Mesendoderm (in vitro differentiated cells): Measurements from ENCODE around the gene ZNFX1.

Experiments used
- DNase-seq: peaks from one replicate; pipeline ENCODE4 v3.0.0; 2013
- H2AK5ac ChIP-seq: 2 replicates; pipeline ENCODE4 v1.6.1; 2013; ENCODE audit warnings: low read length, inconsistent platforms
- H2BK120ac ChIP-seq: 2 replicates; pipeline ENCODE4 v1.6.1; 2013; ENCODE audit warnings: low read depth, mild to moderate bottlenecking, low read length, moderate library complexity, mixed read lengths
- H2BK15ac ChIP-seq: replicated peaks from 2 replicates; pipeline ENCODE4 v1.6.1; 2013; ENCODE audit warnings: low read depth, mild to moderate bottlenecking, moderate library complexity
- H2BK5ac ChIP-seq: 2 replicates; pipeline ENCODE4 v1.6.1; 2013; ENCODE audit warnings: low read length, inconsistent platforms
- H3K18ac ChIP-seq: 2 replicates; pipeline ENCODE4 v1.6.1; 2013; ENCODE audit warnings: mild to moderate bottlenecking, low read length, mixed read lengths
- H3K23ac ChIP-seq: one replicate; pipeline ENCODE4 v1.6.1; 2013; ENCODE audit warnings: low read length
- H3K27ac ChIP-seq: 2 replicates; pipeline ENCODE4 v1.5.1; 2013; ENCODE audit warnings: low read depth, mild to moderate bottlenecking, inconsistent platforms, low read length, moderate library complexity
- H3K27me3 ChIP-seq: 2 replicates; pipeline ENCODE4 v1.6.1; 2013; ENCODE audit warnings: low read length, control low read depth, mild to moderate bottlenecking, inconsistent platforms; ENCODE audit not compliant: insufficient read depth, poor library complexity
- H3K36me3 ChIP-seq: 2 replicates; pipeline ENCODE4 v1.6.1; 2013; ENCODE audit warnings: low read length, inconsistent platforms; ENCODE audit not compliant: control insufficient read depth, insufficient read depth
- H3K4ac ChIP-seq: one replicate; pipeline ENCODE4 v1.6.1; 2013; ENCODE audit warnings: low read depth, mild to moderate bottlenecking, low read length, moderate library complexity
- H3K4me1 ChIP-seq: 2 replicates; pipeline ENCODE4 v1.6.1; 2013; ENCODE audit warnings: low read depth, low read length, inconsistent platforms; ENCODE audit not compliant: control insufficient read depth
- H3K4me2 ChIP-seq: 2 replicates; pipeline ENCODE4 v1.6.1; 2013; ENCODE audit warnings: low read length
- H3K4me3 ChIP-seq: 2 replicates; pipeline ENCODE4 v1.5.1; 2013; ENCODE audit warnings: mild to moderate bottlenecking, low read length
- H3K56ac ChIP-seq: one replicate; pipeline ENCODE4 v1.6.1; 2013; ENCODE audit warnings: low read length
- H3K79me1 ChIP-seq: 2 replicates; pipeline ENCODE4 v1.6.1; 2013; ENCODE audit warnings: low read length, inconsistent platforms
- H3K79me2 ChIP-seq: 2 replicates; pipeline ENCODE4 v1.6.1; 2013; ENCODE audit warnings: mild to moderate bottlenecking, low read length; ENCODE audit not compliant: control insufficient read depth, insufficient read depth
- H3K9ac ChIP-seq: 2 replicates; pipeline ENCODE4 v1.6.1; 2013; ENCODE audit warnings: low read length, inconsistent platforms
- H4K5ac ChIP-seq: one replicate; pipeline ENCODE4 v1.6.1; 2013; ENCODE audit warnings: low read length
- H4K8ac ChIP-seq: one replicate; pipeline ENCODE4 v1.6.1; 2013; ENCODE audit warnings: low read depth, mild to moderate bottlenecking, control low read depth, low read length, moderate library complexity
- WGBS: extraction: QIAGEN DNeasy Blood & Tissue Kit; methylation state at CpG from one replicate; pipeline ENCODE4 v1.1.7; 2013; ENCODE audit warnings: low lambda C conversion rate, missing lambda C conversion rate; ENCODE audit not compliant: insufficient coverage; ENCODE audit errors: extremely low coverage; 5-methylcytosine and 5-hydroxymethylcytosine counted together

Gene ZNFX1

GRCh38 chr20:49291200-49291599 lies 13.3 kb upstream of the ZNFX1 start:
- H2BK15ac ChIP-seq: no peak overlapping the region
- no peak overlapping the region for H3K4ac ChIP-seq
- no peak overlapping the region for H3K56ac ChIP-seq
- H4K8ac ChIP-seq: no peak overlapping the region
- no peak overlapping the region for H4K5ac ChIP-seq
- H3K4me2 ChIP-seq: no peak overlapping the region
- H3K27ac ChIP-seq: no peak overlapping the region
- H3K4me1 ChIP-seq: peaks cover 2% of the 10 kb centered on the region
- no peak overlapping the region for H3K18ac ChIP-seq
- no CpG with 5 or more reads among the region's 1 CpG for WGBS
- peaks cover 25% of the 10 kb centered on the region for H3K36me3 ChIP-seq
- peaks cover 8% of the 10 kb centered on the region for H3K79me1 ChIP-seq
- no peak overlapping the region for H3K4me3 ChIP-seq
- H2BK120ac ChIP-seq: no peak overlapping the region
- H2BK5ac ChIP-seq: no peak overlapping the region
- peak; percentile 53 for DNase-seq
- H3K27me3 ChIP-seq: no peaks in the 10 kb centered on the region
- H3K23ac ChIP-seq: no peak overlapping the region
- H3K79me2 ChIP-seq: peaks cover 24% of the 10 kb centered on the region
- H3K9ac ChIP-seq: no peak overlapping the region
- H2AK5ac ChIP-seq: no peak overlapping the region

DNA sequence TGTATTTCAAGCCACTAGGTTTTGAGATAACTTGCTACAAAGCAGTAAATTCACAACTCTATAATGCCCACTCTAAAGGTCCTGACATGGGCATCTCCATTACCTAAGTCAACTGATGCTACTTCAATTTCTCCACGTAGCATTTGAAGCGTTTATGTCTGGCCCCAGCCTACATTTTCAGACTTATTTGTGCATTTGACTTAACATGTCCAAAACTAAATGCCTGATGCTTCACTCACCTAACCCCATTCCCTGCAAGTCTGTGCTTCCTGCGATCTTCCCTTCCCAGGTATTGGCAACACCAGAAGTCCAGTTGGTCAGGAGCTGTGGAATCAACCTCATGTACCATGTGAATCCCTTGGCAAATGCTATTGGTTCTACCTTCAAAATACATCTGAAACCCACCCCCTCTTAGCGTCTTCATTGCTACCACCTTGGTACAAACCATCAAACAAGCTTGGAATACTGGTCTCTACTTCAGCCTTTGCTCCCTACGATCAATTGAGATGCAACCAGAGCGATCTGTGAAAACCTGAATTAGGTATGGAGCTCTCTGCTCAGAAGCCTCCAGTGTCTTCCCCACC lies 12.8 kb upstream of the ZNFX1 start:
- peaks cover 4% of the 10 kb centered on the region for H3K4me1 ChIP-seq
- H3K18ac ChIP-seq: no peak overlapping the region
- no peak overlapping the region for H2BK5ac ChIP-seq
- H3K79me1 ChIP-seq: peaks cover 10% of the 10 kb centered on the region
- H3K4me3 ChIP-seq: no peak overlapping the region
- H3K36me3 ChIP-seq: peaks cover 30% of the 10 kb centered on the region
- H3K27me3 ChIP-seq: no peaks in the 10 kb centered on the region
- H2BK15ac ChIP-seq: no peak overlapping the region
- H4K5ac ChIP-seq: no peak overlapping the region
- H3K4me2 ChIP-seq: no peak overlapping the region
- DNase-seq: peak; percentile 39
- H3K9ac ChIP-seq: no peak overlapping the region
- H3K56ac ChIP-seq: no peak overlapping the region
- no peak overlapping the region for H4K8ac ChIP-seq
- no peak overlapping the region for H3K4ac ChIP-seq
- no peak overlapping the region for H2BK120ac ChIP-seq
- H2AK5ac ChIP-seq: no peak overlapping the region
- WGBS: no CpG with 5 or more reads among the region's 6 CpGs
- H3K27ac ChIP-seq: no peak overlapping the region
- H3K79me2 ChIP-seq: peaks cover 29% of the 10 kb centered on the region
- no peak overlapping the region for H3K23ac ChIP-seq

DNA sequence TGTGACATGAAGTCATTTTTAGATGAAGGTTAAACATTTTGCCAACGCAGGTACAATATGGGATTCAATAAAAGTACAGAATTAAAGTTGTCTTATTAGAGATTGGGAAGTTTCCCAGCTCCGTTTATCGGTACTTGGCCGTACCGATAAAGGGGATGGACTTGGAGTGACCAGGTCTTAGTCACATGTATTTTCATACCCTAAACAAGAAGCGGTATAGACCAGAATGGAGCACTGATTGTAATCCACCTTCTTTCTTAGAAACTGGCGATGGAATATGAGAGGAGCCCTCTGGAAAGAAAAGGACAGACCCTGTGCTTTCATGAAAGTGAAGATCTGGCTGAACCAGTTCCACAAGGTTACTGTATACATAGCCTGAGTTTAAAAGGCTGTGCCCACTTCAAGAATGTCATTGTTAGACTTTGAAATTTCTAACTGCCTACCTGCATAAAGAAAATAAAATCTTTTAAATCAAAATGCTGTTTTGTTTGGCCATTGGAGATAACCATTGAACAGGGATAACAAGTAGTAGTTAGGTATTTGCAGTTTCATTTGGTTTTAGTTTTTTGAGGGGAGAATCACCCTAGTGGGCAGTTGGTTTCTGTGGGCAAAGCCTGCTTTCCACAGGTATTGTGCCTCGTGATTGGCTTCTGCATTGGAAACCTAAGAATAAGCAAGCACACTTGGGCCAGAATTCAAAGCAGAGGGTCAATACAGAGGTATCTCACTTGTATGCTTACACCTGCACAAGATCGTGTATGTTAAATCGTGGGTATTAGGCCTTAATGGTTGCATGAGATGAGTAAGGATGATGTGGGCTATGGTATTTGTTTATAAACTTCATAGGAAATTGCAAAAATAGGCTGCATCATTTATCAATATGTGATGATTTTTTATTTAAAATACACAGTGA lies 11.2 kb upstream of the ZNFX1 start:
- Histone ChIP-seq H3K18ac (no peak overlapping the region), H3K4ac (no peak overlapping the region), H3K79me1 (peaks cover 10% of the 10 kb centered on the region), H2BK5ac (no peak overlapping the region), H3K36me3 (peaks cover 38% of the 10 kb centered on the region), H2AK5ac (no peak overlapping the region), H3K27ac (no peak overlapping the region), H4K8ac (no peak overlapping the region), H3K4me2 (no peak overlapping the region), H3K23ac (no peak overlapping the region), H3K27me3 (no peaks in the 10 kb centered on the region), H3K79me2 (peaks cover 45% of the 10 kb centered on the region), H3K9ac (no peak overlapping the region), H3K4me1 (peaks cover 5% of the 10 kb centered on the region), H2BK120ac (no peak overlapping the region), H2BK15ac (no peak overlapping the region), H3K4me3 (no peak overlapping the region), H4K5ac (no peak overlapping the region), H3K56ac (no peak overlapping the region)
- DNase-seq: peak; percentile 30
- WGBS: no CpG with 5 or more reads among the region's 10 CpGs

GRCh38 chr20:49288250-49288751 lies 10.4 kb upstream of the ZNFX1 start:
- Histone ChIP-seq H2AK5ac (no peak overlapping the region), H3K9ac (no peak overlapping the region), H2BK15ac (no peak overlapping the region), H3K79me2 (peaks cover 52% of the 10 kb centered on the region), H3K56ac (no peak overlapping the region), H3K4me2 (no peak overlapping the region), H4K8ac (no peak overlapping the region), H4K5ac (no peak overlapping the region), H2BK5ac (no peak overlapping the region), H2BK120ac (no peak overlapping the region), H3K23ac (no peak overlapping the region), H3K36me3 (peaks cover 44% of the 10 kb centered on the region), H3K27ac (no peak overlapping the region), H3K4me3 (no peak overlapping the region), H3K18ac (no peak overlapping the region), H3K27me3 (no peaks in the 10 kb centered on the region), H3K4me1 (peaks cover 5% of the 10 kb centered on the region), H3K79me1 (peaks cover 10% of the 10 kb centered on the region), H3K4ac (no peak overlapping the region)
- no CpG with 5 or more reads among the region's 2 CpGs for WGBS
- peak; percentile 21 for DNase-seq

DNA sequence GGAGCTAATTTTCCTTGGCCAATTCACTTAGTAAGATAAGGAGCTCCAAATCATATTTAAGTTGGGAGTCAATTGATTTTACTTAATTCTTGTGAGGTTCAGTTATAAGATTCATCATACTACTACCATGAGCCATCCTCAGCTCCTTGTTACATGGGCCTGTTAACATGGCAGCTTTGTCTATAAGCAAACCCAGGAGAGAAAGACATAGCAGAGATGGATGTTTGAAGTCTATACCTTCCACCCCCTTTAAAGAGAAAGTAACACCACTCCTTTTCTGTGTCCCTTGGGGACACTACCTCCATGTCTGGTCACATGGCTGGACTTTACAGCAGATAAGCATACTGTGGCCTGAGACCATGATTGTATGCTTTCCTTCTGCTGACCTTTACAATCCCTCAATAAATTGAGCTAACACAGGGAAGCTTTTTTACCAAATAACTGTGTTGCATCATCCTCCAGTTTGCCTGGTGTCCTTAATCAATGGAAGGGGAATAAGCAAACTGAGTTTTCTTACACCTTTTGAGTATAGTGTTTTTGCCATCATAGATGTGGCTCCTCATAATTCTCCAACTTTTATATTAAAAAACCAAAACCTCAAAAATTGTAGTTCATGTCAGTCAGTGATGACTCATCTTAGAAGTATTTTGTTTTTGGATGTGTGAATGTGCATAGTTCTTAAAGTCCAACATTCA lies 9.8 kb upstream of the ZNFX1 start:
- Histone ChIP-seq H3K4me1 (peaks cover 5% of the 10 kb centered on the region), H3K4me2 (peak overlapping the region; percentile 5), H3K56ac (no peak overlapping the region), H3K79me1 (peaks cover 10% of the 10 kb centered on the region), H3K4ac (no peak overlapping the region), H4K8ac (no peak overlapping the region), H3K27me3 (no peaks in the 10 kb centered on the region), H2AK5ac (no peak overlapping the region), H2BK5ac (no peak overlapping the region), H2BK15ac (no peak overlapping the region), H4K5ac (no peak overlapping the region), H3K18ac (no peak overlapping the region), H3K79me2 (peaks cover 58% of the 10 kb centered on the region), H3K36me3 (peaks cover 50% of the 10 kb centered on the region), H3K4me3 (no peak overlapping the region), H3K9ac (no peak overlapping the region), H3K23ac (no peak overlapping the region), H3K27ac (no peak overlapping the region), H2BK120ac (no peak overlapping the region)
- peak; percentile 46 for DNase-seq
